Measurements from ENCODE around the gene NLGN1.
"Not testable (repeated sequence)": the region's sequence is repeated elsewhere in the genome, so short reads cannot be mapped to it uniquely, and the experiment has no call there.

NLGN1 gene

GRCh38 chr3:174206607-174207192 is 809.2 kb downstream of the NLGN1 start:
- H3K27me3 Mint-ChIP-seq (ENCODE audit: low read depth), result no peaks in the 10 kb centered on the region
- no peaks in the 10 kb centered on the region for H3K4me1 Mint-ChIP-seq (ENCODE audit: low read depth)
- no peak overlapping the region for H3K4me3 Mint-ChIP-seq
- DNase-seq (ENCODE audit: low spot score), result no peak
- no peaks in the 10 kb centered on the region for H3K36me3 Mint-ChIP-seq (ENCODE audit: low read depth)
- H3K9me3 Mint-ChIP-seq, result no peaks in the 10 kb centered on the region
- H3K27ac Mint-ChIP-seq, result no peak overlapping the region

DNA sequence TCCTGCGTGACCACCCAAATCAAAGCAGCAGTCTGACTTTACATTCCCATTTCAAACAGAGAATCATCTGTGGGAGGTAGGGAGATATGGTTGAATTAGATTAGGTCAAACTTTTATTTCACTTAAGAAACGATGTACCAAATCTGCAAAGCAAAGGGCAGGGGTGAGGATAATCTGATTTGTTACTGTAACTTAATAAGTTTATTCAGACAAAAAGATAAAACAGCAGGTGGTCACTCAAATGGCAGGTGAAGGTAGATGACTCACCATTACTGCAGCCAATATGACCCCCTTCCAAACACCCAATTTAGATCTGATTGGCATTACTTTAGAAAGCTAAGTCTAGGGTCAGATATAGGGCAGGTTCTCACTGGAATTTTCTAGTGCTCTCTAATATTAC is 810.6 kb downstream of the NLGN1 start:
- Mint-ChIP-seq H3K27me3 (ENCODE audit: low read depth) (no peaks in the 10 kb centered on the region), H3K4me1 (ENCODE audit: low read depth) (no peaks in the 10 kb centered on the region), H3K4me3 (no peak overlapping the region), H3K27ac (no peak overlapping the region), H3K9me3 (peaks cover 2% of the 10 kb centered on the region), H3K36me3 (ENCODE audit: low read depth) (no peaks in the 10 kb centered on the region)
- no peak for DNase-seq (ENCODE audit: low spot score)

DNA sequence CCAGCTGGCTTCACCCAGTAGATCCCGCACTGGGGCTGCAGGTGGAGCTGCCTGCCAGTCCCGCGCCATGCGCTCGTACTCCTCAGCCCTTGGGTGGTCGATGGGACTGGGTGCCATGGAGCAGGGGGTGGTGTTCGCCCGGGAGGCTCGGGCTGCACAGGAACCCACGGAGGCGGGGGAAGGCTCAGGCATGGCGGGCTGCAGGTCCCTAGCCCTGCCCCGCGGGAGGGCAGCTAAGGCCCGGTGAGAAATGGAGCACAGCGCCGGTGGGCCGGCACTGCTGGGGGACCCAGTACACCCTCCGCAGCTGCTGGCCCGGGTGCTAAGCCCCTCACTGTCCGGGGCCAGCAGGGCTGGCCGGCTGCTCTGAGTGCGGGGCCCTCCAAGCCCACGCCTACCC is 814.4 kb downstream of the NLGN1 start:
- not testable (repeated sequence) for DNase-seq (ENCODE audit: low spot score); H3K4me3 Mint-ChIP-seq; H3K27ac Mint-ChIP-seq; H3K27me3 Mint-ChIP-seq (ENCODE audit: low read depth); H3K36me3 Mint-ChIP-seq (ENCODE audit: low read depth); H3K4me1 Mint-ChIP-seq (ENCODE audit: low read depth); H3K9me3 Mint-ChIP-seq

DNA sequence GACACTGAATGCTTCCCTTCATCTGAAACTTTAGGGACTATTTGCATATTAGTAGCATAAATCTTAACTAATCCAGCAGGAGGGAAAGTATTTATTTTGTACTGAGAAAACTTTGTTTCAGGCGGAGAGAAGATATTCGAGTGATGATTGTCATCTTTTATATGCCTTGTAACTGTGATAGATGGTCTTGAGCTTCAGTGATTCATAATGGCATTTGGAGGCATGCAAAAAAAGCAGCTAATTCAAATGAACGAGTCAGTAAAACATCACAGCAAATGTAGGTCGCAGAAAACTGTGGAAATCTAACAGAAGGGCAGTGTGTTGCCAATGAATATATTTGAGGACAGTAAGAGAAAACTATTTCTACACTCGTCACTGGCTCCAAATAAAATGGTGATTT is 817.9 kb downstream of the NLGN1 start:
- H3K4me1 Mint-ChIP-seq (ENCODE audit: low read depth), result peaks cover 14% of the 10 kb centered on the region
- no peaks in the 10 kb centered on the region for H3K36me3 Mint-ChIP-seq (ENCODE audit: low read depth)
- no peak overlapping the region for H3K4me3 Mint-ChIP-seq
- DNase-seq (ENCODE audit: low spot score), result no peak
- no peaks in the 10 kb centered on the region for H3K27me3 Mint-ChIP-seq (ENCODE audit: low read depth)
- H3K27ac Mint-ChIP-seq, result no peak overlapping the region
- peaks cover 6% of the 10 kb centered on the region for H3K9me3 Mint-ChIP-seq

- Mint-ChIP-seq H3K4me1 (ENCODE audit: low read depth) (peaks cover 14% of the 10 kb centered on the region), H3K36me3 (ENCODE audit: low read depth) (no peaks in the 10 kb centered on the region), H3K27ac (no peak overlapping the region), H3K27me3 (ENCODE audit: low read depth) (no peaks in the 10 kb centered on the region), H3K9me3 (peaks cover 6% of the 10 kb centered on the region), H3K4me3 (no peak overlapping the region)
- no peak for DNase-seq (ENCODE audit: low spot score)
Observed at GRCh38 chr3:174216019-174216418, 818.5 kb downstream of the NLGN1 start.

DNA sequence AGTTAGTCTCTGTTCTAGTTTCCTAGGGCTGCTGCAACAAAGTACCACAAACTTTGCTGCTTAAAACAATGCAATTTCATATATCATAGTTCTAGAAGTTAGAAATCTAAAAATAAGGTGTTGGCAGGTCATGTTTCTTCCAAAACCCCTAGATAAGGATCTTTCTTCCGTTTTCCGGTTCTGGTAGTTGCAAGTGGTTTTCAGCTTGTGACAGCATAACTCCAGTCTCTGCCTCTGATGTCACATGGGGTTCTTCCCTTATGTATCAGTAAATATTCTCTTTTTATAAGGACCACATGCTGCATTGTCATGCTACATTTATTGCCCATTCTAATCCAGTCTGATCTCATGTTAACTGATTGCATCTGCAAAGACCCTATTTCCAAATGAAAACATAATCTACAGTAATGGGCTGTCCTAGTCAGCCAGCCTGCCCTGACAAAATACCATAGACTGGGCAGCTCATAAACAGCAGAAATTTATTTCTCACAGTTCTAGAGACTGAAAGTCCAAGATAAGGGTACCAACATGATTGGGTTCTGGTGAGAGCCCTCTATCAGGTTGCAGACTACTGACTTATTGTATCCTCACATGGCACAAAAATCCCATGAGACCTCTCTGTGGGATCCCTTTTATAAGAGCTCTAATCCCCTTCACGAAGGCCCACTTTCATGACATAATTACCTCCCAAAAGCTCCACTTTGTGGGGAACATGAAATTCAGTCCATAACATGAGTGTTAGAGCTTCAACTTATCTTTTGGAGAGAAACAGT is 819.6 kb downstream of the NLGN1 start:
- H3K9me3 Mint-ChIP-seq, result peaks cover 6% of the 10 kb centered on the region
- no peaks in the 10 kb centered on the region for H3K36me3 Mint-ChIP-seq (ENCODE audit: low read depth)
- no peak for DNase-seq (ENCODE audit: low spot score)
- no peaks in the 10 kb centered on the region for H3K27me3 Mint-ChIP-seq (ENCODE audit: low read depth)
- H3K27ac Mint-ChIP-seq, result no peak overlapping the region
- H3K4me1 Mint-ChIP-seq (ENCODE audit: low read depth), result peaks cover 14% of the 10 kb centered on the region
- no peak overlapping the region for H3K4me3 Mint-ChIP-seq

DNA sequence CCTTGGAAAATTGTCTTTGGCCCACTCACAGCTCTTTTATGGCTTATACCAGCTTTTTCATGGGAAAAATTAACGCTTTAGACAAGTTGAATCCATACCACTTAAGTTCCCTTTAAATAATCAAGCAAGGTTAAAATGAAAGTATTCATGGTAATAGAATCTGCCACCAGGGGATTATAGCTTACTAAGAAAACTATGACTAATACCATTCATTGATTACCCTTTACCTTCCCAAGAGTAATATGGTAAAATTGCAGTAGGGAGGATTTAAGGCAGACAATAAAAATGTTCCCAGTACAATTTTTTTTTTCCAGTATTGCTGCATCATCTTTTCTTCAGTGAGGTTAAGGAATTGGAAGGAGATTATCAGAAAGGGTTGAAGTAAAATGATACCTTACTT is 820.5 kb downstream of the NLGN1 start:
- H3K36me3 Mint-ChIP-seq (ENCODE audit: low read depth), result no peaks in the 10 kb centered on the region
- no peak overlapping the region for H3K4me3 Mint-ChIP-seq
- DNase-seq (ENCODE audit: low spot score), result no peak
- no peak overlapping the region for H3K27ac Mint-ChIP-seq
- H3K4me1 Mint-ChIP-seq (ENCODE audit: low read depth), result peaks cover 14% of the 10 kb centered on the region
- H3K9me3 Mint-ChIP-seq, result peaks cover 4% of the 10 kb centered on the region
- H3K27me3 Mint-ChIP-seq (ENCODE audit: low read depth), result no peaks in the 10 kb centered on the region

DNA sequence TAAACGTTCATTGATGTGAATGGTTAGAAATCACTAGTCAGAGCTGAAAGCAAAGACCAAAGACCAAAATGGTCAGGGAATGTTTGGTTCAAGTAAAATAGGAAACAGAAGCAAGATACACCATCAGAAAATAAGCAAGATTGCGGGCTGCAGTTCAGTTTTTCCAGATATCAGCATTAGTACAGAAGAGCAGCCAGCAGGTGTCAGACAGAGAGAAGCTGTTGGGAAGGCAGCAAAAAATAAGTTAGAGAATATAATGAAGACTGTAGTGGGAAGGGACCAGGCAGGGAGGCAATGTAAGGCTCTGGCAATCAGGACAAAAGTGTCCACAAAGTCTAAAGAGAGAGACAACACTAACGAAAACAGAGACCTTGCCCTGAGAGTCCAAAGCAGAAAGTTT is 822.2 kb downstream of the NLGN1 start:
- no peaks in the 10 kb centered on the region for H3K27me3 Mint-ChIP-seq (ENCODE audit: low read depth)
- H3K4me3 Mint-ChIP-seq, result no peak overlapping the region
- H3K4me1 Mint-ChIP-seq (ENCODE audit: low read depth), result peaks cover 14% of the 10 kb centered on the region
- H3K9me3 Mint-ChIP-seq, result peaks cover 4% of the 10 kb centered on the region
- no peaks in the 10 kb centered on the region for H3K36me3 Mint-ChIP-seq (ENCODE audit: low read depth)
- DNase-seq (ENCODE audit: low spot score), result no peak
- no peak overlapping the region for H3K27ac Mint-ChIP-seq

DNA sequence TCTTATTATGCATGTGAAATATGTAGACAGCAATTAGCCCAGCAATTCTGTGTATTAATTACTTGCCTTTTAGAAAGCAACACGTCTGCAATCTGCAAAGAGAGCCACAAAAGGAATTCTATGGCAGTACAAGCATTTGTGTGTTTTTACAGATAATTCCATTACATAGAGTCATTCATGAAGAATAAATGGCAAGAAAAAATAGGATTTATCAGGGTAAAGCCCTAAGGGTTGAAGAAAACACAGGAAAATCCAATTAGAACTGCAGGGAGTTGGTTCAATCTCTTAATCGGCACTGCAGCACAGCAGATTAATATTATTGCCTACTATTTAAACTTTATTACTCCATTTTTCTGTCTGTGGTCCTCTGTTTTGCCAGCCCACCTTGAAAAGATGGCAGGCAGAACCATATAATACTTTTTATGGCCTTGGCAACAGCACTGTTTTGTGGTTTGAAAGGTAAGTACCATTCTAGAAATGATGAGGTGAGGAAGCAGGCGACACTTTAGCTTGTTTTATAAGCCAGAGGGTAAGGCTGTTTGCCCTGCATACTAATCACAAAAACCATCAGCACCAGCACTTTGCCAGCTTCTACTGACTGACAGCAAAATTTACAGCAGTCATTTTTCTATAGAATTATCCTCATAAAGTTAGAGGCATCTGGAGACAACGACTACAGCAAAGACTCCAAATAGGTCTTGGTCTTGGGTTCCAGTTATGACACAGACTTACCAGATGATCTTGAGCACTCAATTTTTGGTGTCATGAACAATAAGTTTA is 823.4 kb downstream of the NLGN1 start:
- Mint-ChIP-seq H3K4me1 (ENCODE audit: low read depth) (peaks cover 14% of the 10 kb centered on the region), H3K27me3 (ENCODE audit: low read depth) (no peaks in the 10 kb centered on the region), H3K4me3 (no peak overlapping the region), H3K27ac (no peak overlapping the region), H3K9me3 (peaks cover 4% of the 10 kb centered on the region), H3K36me3 (ENCODE audit: low read depth) (no peaks in the 10 kb centered on the region)
- no peak for DNase-seq (ENCODE audit: low spot score)

DNA sequence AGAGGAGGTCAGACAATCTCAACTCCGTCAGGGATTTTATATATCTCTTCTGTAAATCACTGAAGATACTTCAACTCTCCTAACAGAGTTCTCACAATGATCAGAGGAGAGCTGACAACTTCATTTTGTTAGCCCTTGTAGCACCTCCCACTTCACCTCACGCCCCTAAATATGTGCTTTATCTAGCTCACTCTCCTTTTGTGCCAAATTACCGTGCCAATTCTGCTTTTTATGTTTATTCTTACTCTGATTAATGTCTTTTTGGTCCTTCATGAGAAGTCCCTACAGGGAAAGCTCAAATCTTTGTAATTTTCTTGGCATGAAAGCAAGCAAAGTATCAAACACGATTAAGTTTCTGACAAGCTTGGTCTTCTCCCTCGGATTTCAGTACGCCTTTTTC is 825.5 kb downstream of the NLGN1 start:
- H3K9me3 Mint-ChIP-seq, result no peaks in the 10 kb centered on the region
- no peak for DNase-seq (ENCODE audit: low spot score)
- no peak overlapping the region for H3K27ac Mint-ChIP-seq
- no peaks in the 10 kb centered on the region for H3K36me3 Mint-ChIP-seq (ENCODE audit: low read depth)
- no peak overlapping the region for H3K4me3 Mint-ChIP-seq
- no peaks in the 10 kb centered on the region for H3K27me3 Mint-ChIP-seq (ENCODE audit: low read depth)
- H3K4me1 Mint-ChIP-seq (ENCODE audit: low read depth), result peaks cover under 1% of the 10 kb centered on the region

DNA sequence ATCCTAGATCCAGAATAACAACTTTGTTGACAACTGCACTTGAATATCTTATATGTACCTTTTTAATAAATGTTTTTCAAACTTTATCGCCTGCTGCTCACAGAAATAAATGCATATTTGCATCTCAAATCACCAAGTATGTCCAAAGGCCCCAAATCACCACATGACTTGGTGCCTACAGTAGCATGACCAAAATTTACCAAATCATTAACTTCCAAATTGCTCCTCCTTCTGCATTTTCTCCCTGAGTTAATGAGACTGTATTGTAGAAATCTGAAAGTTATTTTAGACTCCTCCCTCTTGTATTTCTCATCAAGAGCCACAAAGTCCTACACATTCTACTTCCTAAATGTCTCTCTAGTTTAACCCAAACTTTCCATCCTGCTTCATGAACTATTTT is 826.1 kb downstream of the NLGN1 start:
- H3K4me3 Mint-ChIP-seq, result no peak overlapping the region
- H3K27ac Mint-ChIP-seq, result no peak overlapping the region
- DNase-seq (ENCODE audit: low spot score), result no peak
- no peaks in the 10 kb centered on the region for H3K4me1 Mint-ChIP-seq (ENCODE audit: low read depth)
- H3K27me3 Mint-ChIP-seq (ENCODE audit: low read depth), result no peaks in the 10 kb centered on the region
- H3K36me3 Mint-ChIP-seq (ENCODE audit: low read depth), result no peaks in the 10 kb centered on the region
- no peaks in the 10 kb centered on the region for H3K9me3 Mint-ChIP-seq

GRCh38 chr3:174229916-174230315 is 832.4 kb downstream of the NLGN1 start:
- no peak for DNase-seq (ENCODE audit: low spot score)
- Mint-ChIP-seq H3K9me3 (no peaks in the 10 kb centered on the region), H3K27ac (no peak overlapping the region), H3K36me3 (ENCODE audit: low read depth) (no peaks in the 10 kb centered on the region), H3K4me3 (no peak overlapping the region), H3K27me3 (ENCODE audit: low read depth) (no peaks in the 10 kb centered on the region), H3K4me1 (ENCODE audit: low read depth) (no peaks in the 10 kb centered on the region)

DNA sequence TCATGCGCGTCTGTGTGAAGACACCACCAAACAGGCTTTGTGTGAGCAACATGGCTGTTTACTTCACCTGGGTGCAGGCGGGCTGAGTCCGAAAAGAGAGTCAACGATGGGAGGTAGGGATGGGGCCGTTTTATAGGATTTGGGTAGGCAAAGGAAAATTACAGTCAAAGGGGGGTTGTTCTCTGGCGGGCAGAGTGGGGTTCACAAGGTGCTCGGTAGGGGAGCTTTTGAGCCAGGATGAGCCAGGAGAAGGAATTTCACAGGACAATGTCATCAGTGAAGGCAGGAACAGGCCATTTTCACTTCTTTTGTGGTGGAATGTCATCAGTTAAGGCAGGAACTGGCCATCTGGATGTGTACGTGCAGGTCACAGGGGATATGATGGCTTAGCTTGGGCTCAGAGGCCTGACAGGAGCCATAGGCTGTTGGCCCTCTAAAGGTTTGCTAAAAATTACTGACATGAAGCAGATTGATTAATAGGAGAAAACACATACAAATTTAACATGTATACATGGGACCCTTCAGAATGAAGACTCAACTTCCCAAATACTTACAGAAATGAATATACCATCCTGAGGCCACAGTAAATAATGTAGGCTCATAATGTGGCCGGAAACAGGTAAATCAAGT is 834.6 kb downstream of the NLGN1 start:
- H3K27me3 Mint-ChIP-seq (ENCODE audit: low read depth); H3K27ac Mint-ChIP-seq; H3K9me3 Mint-ChIP-seq; H3K4me3 Mint-ChIP-seq; H3K36me3 Mint-ChIP-seq (ENCODE audit: low read depth); DNase-seq (ENCODE audit: low spot score); H3K4me1 Mint-ChIP-seq (ENCODE audit: low read depth): not testable (repeated sequence)

Data from T-helper 2 cell treated with Interferon-gamma antibody and Interleukin-4, amounts not matched to agents 5 μg/mL and 100 μg/mL, for 36 hours (primary cell).